ENCODE results near the gene SIN3B.

SIN3B gene

DNA sequence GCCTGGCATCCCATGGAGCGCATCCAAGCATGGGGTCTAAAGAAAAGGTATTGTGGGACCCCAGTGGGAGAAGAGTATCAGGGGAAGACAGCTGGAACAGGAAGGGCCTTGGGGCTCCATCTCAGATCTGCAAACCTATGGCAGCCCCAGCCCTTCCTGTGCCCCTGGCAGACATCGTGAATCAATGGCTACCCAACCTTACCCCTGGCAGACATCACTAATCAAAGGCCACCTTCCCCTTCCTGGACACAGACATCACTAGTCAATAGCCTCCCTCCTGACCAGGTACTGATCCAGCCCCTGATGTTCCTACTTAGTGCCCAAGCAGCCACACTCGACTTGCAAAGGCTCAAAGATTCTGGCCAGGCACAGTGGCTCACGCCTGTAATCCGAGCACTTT is 75.4 kb downstream of the SIN3B start:
- TF ChIP-seq REST (IDR thresholded peaks at IDR 0.05; ENCODE audit: insufficient read depth in 1 of 2, low read depth in 2 of 2, low read length in 2 of 2), result no peak
- TF ChIP-seq SIN3A (IDR thresholded peaks at IDR 0.05; ENCODE audit: borderline replicate concordance, insufficient read depth, low read length), result no peak
- no peak for TF ChIP-seq POLR2AphosphoS5 (IDR thresholded peaks at IDR 0.05; ENCODE audit: low read depth, low read length)

GRCh38 chr19:16908759-16909158 is 79.6 kb downstream of the SIN3B start:
- TF ChIP-seq TAF1 (IDR thresholded peaks at IDR 0.05; ENCODE audit: borderline replicate concordance, insufficient read depth, low read length) (no peak), FOXP2 (optimal IDR thresholded peaks at IDR 0.05; ENCODE audit: borderline replicate concordance, extremely low read depth, extremely low read length, insufficient read depth) (no peak), POLR2AphosphoS5 (IDR thresholded peaks at IDR 0.05; ENCODE audit: low read depth, low read length) (no peak), REST (IDR thresholded peaks at IDR 0.05; ENCODE audit: insufficient read depth in 1 of 2, low read depth in 2 of 2, low read length in 2 of 2) (no peak), SIN3A (IDR thresholded peaks at IDR 0.05; ENCODE audit: borderline replicate concordance, insufficient read depth, low read length) (no peak)

DNA sequence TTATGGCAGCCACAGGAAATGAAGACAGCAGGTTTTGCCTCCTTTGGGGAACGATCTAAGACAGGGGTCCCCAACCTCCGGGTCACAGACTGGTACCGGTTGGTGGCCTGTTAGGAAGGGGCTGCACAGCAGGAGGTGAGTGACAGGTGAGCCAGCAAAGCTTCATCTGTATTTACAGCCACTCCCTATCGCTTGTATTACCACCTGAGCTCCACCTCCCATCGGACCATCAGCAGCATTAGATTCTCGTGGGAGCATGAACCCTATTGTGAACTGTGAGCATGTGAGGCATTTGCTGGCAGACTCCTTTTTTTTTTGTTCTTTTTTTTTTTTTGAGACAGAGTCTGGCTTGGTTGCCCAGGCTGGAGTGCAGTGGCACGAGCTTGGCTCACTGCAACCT is 81.8 kb downstream of the SIN3B start:
- no peak for TF ChIP-seq TAF1 (IDR thresholded peaks at IDR 0.05; ENCODE audit: borderline replicate concordance, insufficient read depth, low read length)
- no peak for TF ChIP-seq SIN3A (IDR thresholded peaks at IDR 0.05; ENCODE audit: borderline replicate concordance, insufficient read depth, low read length)
- no peak for TF ChIP-seq FOXP2 (optimal IDR thresholded peaks at IDR 0.05; ENCODE audit: borderline replicate concordance, extremely low read depth, extremely low read length, insufficient read depth)
- TF ChIP-seq REST (IDR thresholded peaks at IDR 0.05; ENCODE audit: insufficient read depth in 1 of 2, low read depth in 2 of 2, low read length in 2 of 2), result no peak
- no peak for TF ChIP-seq POLR2AphosphoS5 (IDR thresholded peaks at IDR 0.05; ENCODE audit: low read depth, low read length)

DNA sequence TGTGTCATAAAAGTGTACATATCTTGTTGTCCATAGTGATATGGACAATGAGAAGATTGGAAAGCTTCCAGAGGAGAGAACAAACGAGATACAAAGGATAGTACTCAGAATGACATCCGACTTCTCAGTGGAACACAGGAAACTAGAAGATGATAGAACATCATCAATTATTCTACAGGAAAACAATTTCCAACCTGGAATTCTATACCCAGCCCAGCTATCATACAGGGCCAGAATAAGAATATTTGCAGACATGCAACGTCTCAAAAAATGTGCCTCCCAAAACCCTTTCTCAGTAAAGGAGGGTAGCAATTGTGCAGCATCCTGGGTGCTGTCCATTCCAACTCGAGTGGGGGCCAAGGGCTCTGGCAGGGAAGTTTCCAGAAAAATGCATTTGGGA is 83.6 kb downstream of the SIN3B start:
- TF ChIP-seq REST (IDR thresholded peaks at IDR 0.05; ENCODE audit: insufficient read depth in 1 of 2, low read depth in 2 of 2, low read length in 2 of 2), result no peak
- no peak for TF ChIP-seq POLR2AphosphoS5 (IDR thresholded peaks at IDR 0.05; ENCODE audit: low read depth, low read length)
- no peak for TF ChIP-seq SIN3A (IDR thresholded peaks at IDR 0.05; ENCODE audit: borderline replicate concordance, insufficient read depth, low read length)
- TF ChIP-seq TAF1 (IDR thresholded peaks at IDR 0.05; ENCODE audit: borderline replicate concordance, insufficient read depth, low read length), result no peak
- TF ChIP-seq FOXP2 (optimal IDR thresholded peaks at IDR 0.05; ENCODE audit: borderline replicate concordance, extremely low read depth, extremely low read length, insufficient read depth), result no peak

DNA sequence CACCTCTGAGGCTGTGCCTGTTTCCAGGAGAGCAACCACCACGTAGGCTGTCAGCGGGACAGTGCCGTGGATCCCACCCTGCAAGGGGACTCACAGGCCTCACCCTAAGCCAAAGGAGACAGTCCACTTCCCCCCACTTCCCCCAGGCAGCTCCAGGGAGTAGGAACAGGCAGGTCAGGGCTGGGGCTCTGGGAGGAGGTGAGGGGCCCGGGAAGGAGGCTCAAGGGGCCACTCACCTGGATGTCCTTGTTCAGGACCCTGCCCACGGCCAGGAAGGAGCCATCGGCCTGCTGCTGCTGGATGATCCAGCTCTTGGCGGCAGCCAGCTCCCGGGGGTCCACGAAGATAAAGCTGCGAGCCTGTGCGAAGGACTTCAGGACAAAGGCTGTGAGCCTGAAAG is 85.2 kb downstream of the SIN3B start:
- TF ChIP-seq REST (IDR thresholded peaks at IDR 0.05; ENCODE audit: insufficient read depth in 1 of 2, low read depth in 2 of 2, low read length in 2 of 2), result no peak
- no peak for TF ChIP-seq TAF1 (IDR thresholded peaks at IDR 0.05; ENCODE audit: borderline replicate concordance, insufficient read depth, low read length)
- no peak for TF ChIP-seq POLR2AphosphoS5 (IDR thresholded peaks at IDR 0.05; ENCODE audit: low read depth, low read length)
- TF ChIP-seq SIN3A (IDR thresholded peaks at IDR 0.05; ENCODE audit: borderline replicate concordance, insufficient read depth, low read length), result no peak
- TF ChIP-seq FOXP2 (optimal IDR thresholded peaks at IDR 0.05; ENCODE audit: borderline replicate concordance, extremely low read depth, extremely low read length, insufficient read depth), result no peak

Measured in PFSK-1 (cell line).